ENCODE results near the gene NKRF. TPM values are rescaled to one million over a fixed set of nuclear protein-coding genes. Genes with fewer than 3 reads are reported as not detected.
"Not testable (repeated sequence)": the region's sequence is repeated elsewhere in the genome, so short reads cannot be mapped to it uniquely, and the experiment has no call there.

The NKRF gene
- total and polyA plus RNA-seq, 12 donors: 4.2 to 13.2 (median 8.6) TPM

- Histone ChIP-seq H3K27ac (no peak overlapping the region), H3K27me3 (no peaks in the 10 kb centered on the region), H3K4me3 (no peak overlapping the region), H3K4me1 (replicated peaks in 1 of 2) (no peaks in the 10 kb centered on the region), H3K9me3 (replicated peaks in 1 of 3) (no peaks in the 10 kb centered on the region), H3K36me3 (replicated peaks in 1 of 2) (peaks cover 0 to 8% of the 10 kb centered on the region in 2 donors)
- intact Hi-C loops (cut with DNase I): no loop called here
- DNase-seq: no peak
- TF ChIP-seq CTCF (IDR thresholded peaks at IDR 0.05) (no peak), POLR2A (IDR thresholded peaks at IDR 0.05) (no peak)
- 68 to 77% (median 71%) methylated on average over 2 to 8 of the region's 8 CpGs for WGBS, 4 donors
Measured at GRCh38 chrX:119643696-119644095, 37.5 kb upstream of the NKRF start.

DNA sequence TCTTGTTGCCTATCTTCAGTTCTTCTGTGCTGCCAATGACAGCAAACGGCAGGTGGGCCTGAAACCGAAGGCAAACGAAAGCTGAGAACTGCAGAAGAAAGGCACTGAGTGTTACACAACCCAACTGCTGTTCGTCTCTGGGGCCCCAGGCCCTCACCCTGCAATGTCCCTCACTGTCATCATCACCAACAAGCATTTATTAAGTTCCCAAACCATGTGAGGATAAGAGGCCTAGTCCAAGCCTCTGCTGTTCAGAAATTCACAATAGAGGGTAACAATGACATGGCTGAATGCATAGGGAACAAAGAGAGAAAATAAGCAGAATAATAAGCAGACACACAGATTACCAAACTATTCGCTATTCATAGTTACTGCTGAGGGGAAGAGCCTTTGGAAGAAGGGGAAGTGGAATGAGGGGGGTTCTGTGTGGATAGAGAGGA, 34.5 kb upstream of the NKRF start:
- H3K27me3 ChIP-seq: no peaks in the 10 kb centered on the region
- no peaks in the 10 kb centered on the region for H3K4me1 ChIP-seq (replicated peaks in 1 of 2)
- 56 to 79% (median 75%) methylated on average over 4 to 5 of the region's 5 CpGs for WGBS, 4 donors
- intact Hi-C loops (cut with DNase I): no loop called here
- peak overlapping the region in 1 of 5 donors; percentile 16 for H3K27ac ChIP-seq
- TF ChIP-seq CTCF (IDR thresholded peaks at IDR 0.05) (no peak), POLR2A (IDR thresholded peaks at IDR 0.05) (no peak)
- no peak overlapping the region for H3K4me3 ChIP-seq
- no peaks in the 10 kb centered on the region for H3K9me3 ChIP-seq (replicated peaks in 1 of 3)
- peaks cover 0 to 19% of the 10 kb centered on the region in 2 donors for H3K36me3 ChIP-seq (replicated peaks in 1 of 2)
- DNase-seq: no peak

DNA sequence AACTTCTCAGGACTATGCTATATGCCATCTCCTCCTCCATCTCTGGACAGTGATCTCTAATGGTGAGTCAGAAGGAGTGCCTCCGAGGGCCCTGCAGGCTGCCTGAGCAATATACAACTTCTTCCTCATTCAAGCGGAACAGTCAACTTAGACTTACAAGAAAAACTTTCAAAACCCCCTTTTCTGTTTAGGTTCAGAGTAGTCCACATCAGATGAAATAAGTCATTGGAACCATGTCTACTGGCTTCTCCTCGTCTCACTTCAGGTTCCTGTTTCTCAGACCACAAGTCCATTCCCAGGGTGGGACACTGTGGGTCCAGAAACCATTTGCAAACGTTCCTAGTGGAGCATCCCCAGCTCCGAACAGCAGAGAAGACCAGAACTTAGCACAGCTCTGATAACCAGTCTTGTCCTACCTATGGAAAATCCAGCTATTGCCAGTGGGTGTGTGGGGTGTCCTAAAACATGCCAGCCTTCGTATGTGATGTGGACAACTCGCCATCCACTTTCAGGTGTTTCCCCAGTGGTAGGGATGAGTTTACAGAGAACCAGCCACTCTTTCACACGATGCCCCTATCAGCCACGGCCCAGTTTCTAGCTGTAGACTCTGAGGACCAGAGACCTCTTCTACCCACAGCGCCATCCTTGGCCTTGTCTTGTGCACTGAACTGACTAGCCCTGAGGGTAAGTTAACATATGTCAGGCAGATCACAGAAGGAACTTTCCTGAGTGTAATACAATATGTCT, 32.7 kb upstream of the NKRF start:
- TF ChIP-seq POLR2A (IDR thresholded peaks at IDR 0.05) (no peak), CTCF (IDR thresholded peaks at IDR 0.05) (no peak)
- 66 to 85% (median 82%) methylated on average over 6 to 10 of the region's 10 CpGs for WGBS, 4 donors
- Histone ChIP-seq H3K36me3 (replicated peaks in 1 of 2) (peaks cover 0 to 19% of the 10 kb centered on the region in 2 donors), H3K9me3 (replicated peaks in 1 of 3) (no peaks in the 10 kb centered on the region), H3K27ac (no peak overlapping the region), H3K4me3 (no peak overlapping the region), H3K27me3 (no peaks in the 10 kb centered on the region), H3K4me1 (replicated peaks in 1 of 2) (no peaks in the 10 kb centered on the region)
- intact Hi-C loops (cut with DNase I): no loop called here
- DNase-seq: no peak

GRCh38 chrX:119637421-119637820, 31.2 kb upstream of the NKRF start:
- DNase-seq; H3K27ac ChIP-seq; H3K4me1 ChIP-seq (replicated peaks in 1 of 2); H3K27me3 ChIP-seq; H3K4me3 ChIP-seq; intact Hi-C loops (cut with DNase I); H3K9me3 ChIP-seq (replicated peaks in 1 of 3): not testable (repeated sequence)
- H3K36me3 ChIP-seq (replicated peaks in 1 of 2): peaks cover 0 to 28% of the 10 kb centered on the region in 2 donors
- 50 to 97% (median 81%) methylated on average over 1 of the region's 1 CpG for WGBS, 4 donors

DNA sequence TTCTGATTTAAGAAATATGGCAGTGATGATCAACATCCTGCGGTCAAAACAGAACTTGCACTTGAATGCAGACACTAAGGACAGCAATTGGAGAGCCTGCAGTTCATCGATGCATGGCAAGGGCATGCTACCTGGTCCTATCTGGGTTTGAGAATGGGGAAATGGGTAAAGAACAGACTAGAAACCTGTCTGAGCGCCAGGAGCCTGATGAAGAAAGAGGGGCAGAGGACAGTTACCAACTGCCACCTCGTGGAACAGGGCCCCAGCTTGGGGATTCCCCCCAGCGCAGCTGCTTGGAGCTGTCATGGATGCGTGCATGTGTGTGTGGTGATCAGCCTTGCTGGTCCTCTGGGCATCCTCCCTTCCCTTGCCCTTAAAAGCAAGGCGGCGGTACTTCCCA, 30.2 kb upstream of the NKRF start:
- Histone ChIP-seq H3K4me1 (replicated peaks in 1 of 2) (no peaks in the 10 kb centered on the region), H3K27ac (no peak overlapping the region), H3K36me3 (replicated peaks in 1 of 2) (peaks cover 0 to 37% of the 10 kb centered on the region in 2 donors), H3K4me3 (no peak overlapping the region), H3K9me3 (replicated peaks in 1 of 3) (no peaks in the 10 kb centered on the region), H3K27me3 (no peaks in the 10 kb centered on the region)
- intact Hi-C loops (cut with DNase I): no loop called here
- 76 to 93% (median 88%) methylated on average over 4 to 8 of the region's 8 CpGs for whole genome bisulfite sequencing, 4 donors
- no peak for TF ChIP-seq POLR2A (IDR thresholded peaks at IDR 0.05)
- no peak for TF ChIP-seq CTCF (IDR thresholded peaks at IDR 0.05)
- no peak for DNase-seq
